ENCODE measurements around the gene HACD4.

- no peak for TF ChIP-seq EP300 (IDR thresholded peaks at IDR 0.05)
- TF ChIP-seq CTCF (IDR thresholded peaks at IDR 0.05) = no peak
- TF ChIP-seq POLR2A (IDR thresholded peaks at IDR 0.05) = no peak
Measured at GRCh38 chr9:20996809-20997208, 34.6 kb downstream of the HACD4 start.

Data from ovary (tissue), 3 donors.